NCI-H2196 treated with DMSO at 0.1 percent for 48 hours (cell line): ENCODE measurements around the gene AAGAB.
"Not testable (repeated sequence)": the region's sequence is repeated elsewhere in the genome, so short reads cannot be mapped to it uniquely, and the experiment has no call there.

ENCODE experiments used
- DNase-seq: peaks from one replicate; lab custom pipeline; 2025; ENCODE audit not compliant: unreplicated experiment; lab: John Stamatoyannopoulos, UW

Gene AAGAB

DNA sequence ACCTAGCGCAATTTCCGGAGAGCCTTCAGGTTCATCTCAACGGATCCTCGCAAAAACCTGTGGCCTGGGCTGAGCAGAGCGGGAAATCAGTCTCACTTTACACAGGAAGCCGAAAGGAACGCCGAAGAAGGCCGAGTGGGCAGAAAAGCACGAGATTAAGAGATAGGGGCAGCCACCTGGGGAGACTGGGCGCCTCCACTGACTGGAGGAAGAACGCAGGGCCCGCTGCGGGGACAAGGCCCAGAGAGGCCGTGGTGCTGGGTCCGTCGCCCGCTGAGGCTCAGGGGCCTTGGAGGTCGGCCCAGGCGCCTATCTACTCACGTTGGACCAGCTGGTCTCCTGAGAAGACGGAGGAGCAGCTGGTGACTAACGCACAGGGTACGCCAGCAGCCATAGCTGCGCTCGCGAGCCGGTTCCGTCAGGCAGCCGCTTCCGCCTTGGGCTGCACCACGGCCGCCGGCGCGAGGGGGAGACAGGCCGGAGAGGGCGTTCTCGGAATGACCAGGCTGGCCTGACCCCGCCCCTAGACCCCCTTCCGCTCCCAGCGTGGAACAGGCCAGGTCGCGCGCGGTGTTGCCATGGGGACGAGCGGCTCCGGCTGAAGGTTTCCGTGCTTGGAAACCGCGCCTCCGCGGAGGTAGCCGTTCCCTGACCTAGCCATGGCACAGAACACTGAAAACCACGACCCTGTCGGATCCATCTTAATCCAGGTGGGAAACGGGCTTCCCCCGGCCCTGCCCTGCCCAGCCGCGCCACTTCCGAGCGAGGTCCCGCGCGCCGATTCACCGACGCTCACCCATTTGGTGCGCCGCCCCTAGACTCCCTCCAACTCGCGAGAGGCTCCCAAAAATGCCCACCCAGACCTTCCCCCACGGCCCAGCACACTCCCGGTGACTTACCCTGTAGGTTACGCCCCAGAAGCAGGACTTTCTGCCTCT lies at the start of gene AAGAB, which contains the start of gene IQCH:
AAGAB (minus strand) TSS at position 424 of the 938 bp plus-strand sequence; CDS start at position 394, 30 bp downstream.
IQCH (plus strand) TSS at position 549 of the 938 bp plus-strand sequence; CDS start at position 660, 111 bp downstream.
- peak; percentile 72 for DNase-seq

- peak; percentile 42 for DNase-seq
Measured at GRCh38 chr15:67303490-67304363, 49.3 kb upstream of the AAGAB start.

DNA sequence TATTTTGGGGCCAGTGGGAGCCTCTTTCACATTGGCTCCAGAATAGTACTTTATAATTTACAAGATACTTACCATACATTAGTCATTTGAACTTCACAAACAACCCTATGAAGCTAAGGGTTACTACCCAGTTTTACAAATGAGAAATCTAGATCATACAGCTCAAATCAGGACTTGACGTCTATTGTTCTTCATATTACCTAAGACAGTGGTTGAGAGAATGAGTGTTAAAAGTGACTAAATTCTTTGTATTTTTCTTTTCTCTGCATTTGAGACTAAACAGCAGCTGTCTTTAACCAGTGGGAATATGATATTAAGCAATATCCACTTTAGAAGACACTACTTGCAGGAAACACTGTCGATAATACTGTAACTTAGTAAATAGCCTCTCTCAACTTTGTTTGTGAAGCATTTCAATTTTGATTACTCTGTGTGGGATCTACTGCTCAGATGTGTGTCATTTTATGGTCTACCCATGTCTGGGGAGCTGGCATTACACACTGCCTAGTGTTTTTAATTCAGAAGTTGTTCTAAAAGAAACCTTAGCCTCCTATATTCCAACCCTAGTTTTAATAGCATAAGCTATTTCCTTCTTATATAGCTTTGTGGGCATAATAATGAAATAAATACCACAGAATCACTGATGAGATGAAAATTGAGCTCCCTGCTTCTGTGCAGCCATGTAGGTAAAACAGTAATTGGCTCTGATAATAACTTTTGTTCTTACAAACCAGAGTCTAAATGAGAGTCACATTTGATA lies 46.0 kb upstream of the AAGAB start:
- no peak for DNase-seq

DNA sequence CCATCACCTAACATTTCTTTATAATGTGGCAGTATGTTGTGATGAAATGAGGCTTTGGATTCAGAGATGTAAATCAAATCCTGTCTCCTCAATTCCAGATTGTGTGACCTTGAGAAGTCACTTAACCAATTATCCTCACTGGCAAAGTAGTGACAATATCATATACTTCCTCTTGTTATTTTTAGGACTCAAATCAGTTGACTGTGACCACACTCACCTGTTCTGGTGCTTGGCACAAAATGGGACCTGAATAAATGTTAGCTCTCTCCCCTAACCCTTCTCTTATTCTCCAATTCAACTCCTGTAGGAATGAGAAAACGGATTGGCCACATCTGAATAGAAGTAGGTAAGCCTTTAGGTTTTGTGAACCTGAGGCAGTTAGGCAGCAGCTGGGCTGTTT lies 42.2 kb upstream of the AAGAB start:
- DNase-seq, result no peak

DNA sequence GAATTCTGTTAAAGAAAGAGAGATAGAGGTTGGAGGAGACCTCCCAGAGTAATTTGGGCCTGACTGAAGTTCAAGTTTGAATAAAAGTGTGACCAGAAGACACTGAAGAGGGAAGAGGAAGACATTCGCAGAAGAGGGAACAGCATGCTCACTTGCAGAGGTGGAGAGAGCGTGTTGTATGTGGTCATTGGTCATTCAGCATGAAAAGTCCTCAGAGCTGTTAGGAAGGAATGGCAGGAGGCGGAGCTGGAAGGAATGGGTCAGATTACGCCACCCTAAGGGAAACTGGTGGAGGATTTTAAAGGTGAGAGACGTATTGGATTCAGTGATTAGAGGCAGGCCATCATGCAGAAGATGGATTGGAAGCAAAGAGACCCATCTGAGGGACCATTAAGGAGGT lies 41.7 kb upstream of the AAGAB start:
- DNase-seq, result no peak

GRCh38 chr15:67290319-67290718 lies 35.9 kb upstream of the AAGAB start:
- no peak for DNase-seq

DNA sequence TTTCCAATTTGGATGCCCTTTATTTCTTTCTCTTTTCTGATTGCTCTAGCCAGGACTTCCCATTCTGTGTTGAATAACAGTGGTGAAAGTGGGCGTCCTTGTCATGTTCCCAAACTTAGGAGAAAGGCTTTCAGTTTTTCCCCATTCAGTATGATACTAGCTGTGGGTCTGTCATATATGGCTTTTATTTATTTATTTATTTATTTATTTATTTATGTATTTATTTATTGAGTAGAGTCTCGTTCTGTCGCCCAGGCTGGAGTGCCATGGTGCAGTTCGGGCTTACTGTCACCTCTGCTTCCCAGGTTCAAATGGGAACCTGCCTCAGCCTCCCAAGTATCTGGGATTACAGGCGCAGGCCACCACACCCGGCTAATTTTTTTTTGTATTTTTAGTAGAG lies 31.9 kb upstream of the AAGAB start:
- DNase-seq, result not testable (repeated sequence)

- DNase-seq, result not testable (repeated sequence)
Measured at GRCh38 chr15:67285625-67286024, 31.2 kb upstream of the AAGAB start.

GRCh38 chr15:67281714-67282113 lies 27.3 kb upstream of the AAGAB start:
- DNase-seq, result no peak

DNA sequence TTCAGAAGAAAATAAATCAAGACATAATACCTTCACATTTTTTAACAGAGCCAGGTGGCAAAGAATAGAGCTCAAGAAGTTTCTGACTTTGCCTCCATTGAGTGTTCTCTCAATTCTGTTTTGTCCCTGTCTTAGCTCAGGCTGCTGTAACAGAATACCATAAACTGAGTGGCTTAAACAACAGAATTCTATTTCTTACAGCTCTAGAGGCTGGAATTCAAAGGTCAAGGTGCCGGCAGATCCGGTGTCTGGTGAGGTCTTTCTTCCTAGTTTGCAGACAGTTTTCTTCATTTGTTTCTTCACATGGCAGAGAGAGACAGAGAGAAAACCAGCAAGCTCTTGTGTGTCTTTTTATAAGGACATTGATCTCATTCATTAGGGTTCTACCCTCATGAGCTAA lies 25.8 kb upstream of the AAGAB start:
- DNase-seq, result no peak

GRCh38 chr15:67276666-67277065 lies 22.2 kb upstream of the AAGAB start:
- DNase-seq, result no peak

- DNase-seq, result no peak
Measured at GRCh38 chr15:67274236-67274635, 19.8 kb upstream of the AAGAB start.

- no peak for DNase-seq
Measured at GRCh38 chr15:67267951-67268941, 13.8 kb upstream of the AAGAB start.

- DNase-seq, result no peak
Measured at GRCh38 chr15:67267440-67267839, 13.0 kb upstream of the AAGAB start.

GRCh38 chr15:67266870-67267269 lies 12.4 kb upstream of the AAGAB start:
- no peak for DNase-seq

GRCh38 chr15:67259806-67260205 lies 5.3 kb upstream of the AAGAB start:
- DNase-seq, result no peak

DNA sequence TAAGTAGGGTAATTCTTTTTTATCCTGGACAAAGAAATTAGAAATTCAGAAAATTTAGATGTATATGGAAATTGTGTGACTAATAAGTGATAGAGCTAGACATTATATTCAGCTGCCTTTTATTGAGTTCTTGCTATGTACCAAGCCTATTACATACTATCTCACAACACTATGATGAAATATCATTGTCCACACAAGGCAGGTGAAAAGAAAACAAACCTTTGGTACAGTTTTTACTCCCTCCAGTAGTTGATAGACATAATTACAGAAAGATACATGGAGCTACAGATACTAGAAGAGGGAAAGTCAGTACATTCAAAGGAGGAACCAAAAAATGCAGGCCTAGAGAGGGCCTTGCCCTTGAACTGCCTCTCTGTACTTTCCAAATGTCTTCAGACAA lies 4.9 kb upstream of the AAGAB start:
- no peak for DNase-seq

DNA sequence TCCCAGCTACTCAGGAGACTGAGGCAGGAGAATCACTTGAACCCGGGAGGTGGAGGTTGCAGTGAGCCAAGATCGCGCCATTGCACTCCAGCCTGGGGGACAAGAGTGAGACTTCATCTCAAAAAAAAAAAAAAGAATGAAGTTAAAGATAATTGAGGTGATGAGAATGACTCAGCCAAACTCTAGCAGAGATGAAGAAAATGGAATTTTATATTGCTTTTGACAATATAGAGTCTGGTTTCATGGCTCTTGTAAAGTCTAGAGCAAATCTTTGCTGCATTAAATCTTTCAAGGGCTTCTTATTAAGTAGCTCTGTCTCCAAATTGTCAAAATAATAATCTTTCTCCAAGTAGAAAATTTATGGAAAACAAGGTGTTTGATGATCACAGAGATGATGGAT lies 4.0 kb upstream of the AAGAB start:
- not testable (repeated sequence) for DNase-seq

GRCh38 chr15:67256051-67256450 lies 1.6 kb upstream of the AAGAB start:
- no peak for DNase-seq
